ENCODE measurements around the gene STK38L.

The STK38L gene

DNA sequence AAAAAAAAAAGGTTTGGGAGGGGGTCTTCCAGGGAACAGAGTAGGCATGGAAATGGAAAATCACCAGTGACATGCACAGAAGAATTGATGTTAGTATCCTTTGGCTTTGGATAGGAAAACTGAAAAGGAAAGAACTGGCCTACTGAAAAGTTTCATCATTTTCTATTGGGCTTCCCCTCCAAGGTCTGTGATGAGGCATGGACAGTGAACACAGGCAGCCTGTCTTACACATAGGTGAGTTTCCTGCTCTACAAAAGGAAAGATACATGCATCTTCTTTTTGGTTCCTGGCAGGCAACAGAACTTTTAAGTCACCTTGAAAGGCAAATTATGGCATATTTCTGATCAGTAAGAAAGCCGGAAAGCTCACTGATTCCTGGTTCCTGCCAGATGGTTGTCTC lies 94.4 kb downstream of the STK38L start:
- H3K4me3 ChIP-seq (ENCODE audit: low read depth, low read length): no peak overlapping the region
- TF ChIP-seq CTCF (IDR thresholded peaks at IDR 0.05; ENCODE audit: insufficient read depth, low read depth, low read length, missing control alignments): no peak
- peak; percentile 38 for DNase-seq (ENCODE audit: low read depth)

DNA sequence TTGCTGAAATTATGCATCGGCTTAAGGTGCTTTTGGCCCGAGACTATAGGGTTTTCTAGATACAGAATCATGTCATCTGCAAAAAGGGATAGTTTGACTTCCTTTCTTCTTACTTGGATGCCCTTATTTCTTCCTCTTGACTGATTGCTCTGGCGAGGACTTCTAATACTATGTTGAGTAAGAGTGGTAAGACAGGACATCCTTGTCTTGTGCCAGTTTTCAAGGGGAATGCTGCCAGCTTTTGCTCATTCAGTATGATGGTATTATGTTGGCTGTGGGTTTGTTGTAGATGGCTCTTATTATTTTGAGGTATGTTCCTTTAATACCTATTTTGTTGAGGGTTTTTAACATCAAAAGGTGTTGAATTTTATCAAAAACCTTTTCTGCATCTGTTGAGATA lies 96.9 kb downstream of the STK38L start:
- no peak for TF ChIP-seq CTCF (IDR thresholded peaks at IDR 0.05; ENCODE audit: insufficient read depth, low read depth, low read length, missing control alignments)
- no peak overlapping the region for H3K4me3 ChIP-seq (ENCODE audit: low read depth, low read length)
- DNase-seq (ENCODE audit: low read depth): no peak

- TF ChIP-seq CTCF (IDR thresholded peaks at IDR 0.05; ENCODE audit: insufficient read depth, low read depth, low read length, missing control alignments): no peak
- DNase-seq (ENCODE audit: low read depth): no peak
- no peak overlapping the region for H3K4me3 ChIP-seq (ENCODE audit: low read depth, low read length)
These were observed 98.5 kb downstream of the STK38L start for GRCh38 chr12:27342536-27342935.

DNA sequence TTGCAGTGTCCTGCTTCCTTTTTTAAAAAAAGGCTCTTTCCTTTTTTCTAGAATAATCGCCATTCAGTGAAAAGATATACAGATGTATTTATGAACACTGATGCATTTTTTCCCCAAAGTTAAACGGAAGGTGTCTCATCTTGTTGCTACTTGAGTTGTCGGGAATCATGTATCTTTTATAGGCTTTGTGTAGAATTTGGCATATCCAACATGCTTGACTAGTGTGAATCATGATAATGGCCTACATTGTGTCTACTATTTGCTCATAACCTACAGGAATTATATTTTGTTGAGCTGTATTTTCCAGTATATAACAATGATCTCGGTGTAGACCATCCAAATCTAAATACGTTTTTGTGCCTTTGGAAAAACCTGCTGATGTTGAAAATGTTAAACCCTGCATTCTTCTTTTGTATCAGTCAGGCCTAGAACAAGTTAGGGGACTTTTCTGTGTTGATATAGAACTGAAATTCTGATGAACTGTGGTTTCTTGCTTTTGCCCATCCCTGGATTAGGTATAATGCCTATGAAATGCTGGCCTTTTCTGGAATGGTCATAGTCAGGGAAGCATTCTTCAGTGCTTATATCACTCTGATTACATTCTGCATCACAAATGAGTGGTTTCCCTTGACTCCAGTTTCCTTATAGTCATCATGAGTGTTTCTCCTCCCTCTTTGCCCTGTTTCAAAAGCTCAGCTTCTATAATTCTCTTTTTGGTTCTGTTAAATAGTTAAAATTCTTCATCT lies 99.3 kb downstream of the STK38L start:
- H3K4me3 ChIP-seq (ENCODE audit: low read depth, low read length): no peak overlapping the region
- no peak for DNase-seq (ENCODE audit: low read depth)
- no peak for TF ChIP-seq CTCF (IDR thresholded peaks at IDR 0.05; ENCODE audit: insufficient read depth, low read depth, low read length, missing control alignments)

DNA sequence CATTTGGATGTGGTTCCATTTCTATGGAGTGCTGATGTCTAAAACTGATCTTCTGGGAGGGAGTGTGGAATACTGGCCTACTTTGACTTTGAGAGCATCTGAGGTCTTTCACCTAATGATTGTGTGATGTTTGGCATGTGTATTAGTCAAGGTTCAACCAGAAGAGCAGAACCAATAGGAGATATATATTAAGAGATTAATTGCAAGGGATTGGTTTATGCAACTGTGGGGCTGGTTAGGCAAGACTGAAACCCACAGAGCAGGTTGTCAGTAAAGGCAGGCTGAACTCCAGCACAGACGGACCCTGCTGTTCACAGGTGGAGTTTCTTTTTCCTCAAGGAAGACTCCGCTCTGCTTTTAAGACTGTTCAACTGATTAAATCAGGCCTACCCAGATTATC lies 100.2 kb downstream of the STK38L start:
- TF ChIP-seq CTCF (IDR thresholded peaks at IDR 0.05; ENCODE audit: insufficient read depth, low read depth, low read length, missing control alignments): no peak
- no peak overlapping the region for H3K4me3 ChIP-seq (ENCODE audit: low read depth, low read length)
- DNase-seq (ENCODE audit: low read depth): no peak

DNA sequence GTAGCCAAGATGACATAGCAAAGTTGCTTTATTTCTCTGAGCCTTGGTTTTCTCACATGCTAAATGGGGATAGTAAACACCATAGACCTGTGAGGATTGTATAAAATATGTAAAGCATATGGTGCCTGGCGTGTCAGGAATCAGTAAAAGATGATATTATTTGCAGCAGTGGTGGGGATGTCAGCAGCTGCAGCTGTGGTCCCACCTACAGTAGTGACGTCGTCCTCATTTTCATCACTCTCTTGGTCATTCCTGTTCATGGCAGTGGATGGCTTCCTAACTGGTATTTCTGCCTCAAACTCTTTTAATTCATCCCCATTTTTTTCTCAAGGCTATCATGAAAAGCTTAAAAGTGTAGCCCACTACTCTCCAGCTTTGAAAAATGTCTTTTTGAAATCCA lies 100.7 kb downstream of the STK38L start:
- no peak for DNase-seq (ENCODE audit: low read depth)
- TF ChIP-seq CTCF (IDR thresholded peaks at IDR 0.05; ENCODE audit: insufficient read depth, low read depth, low read length, missing control alignments): no peak
- no peak overlapping the region for H3K4me3 ChIP-seq (ENCODE audit: low read depth, low read length)

GRCh38 chr12:27345376-27345775 lies 101.3 kb downstream of the STK38L start:
- no peak for TF ChIP-seq CTCF (IDR thresholded peaks at IDR 0.05; ENCODE audit: insufficient read depth, low read depth, low read length, missing control alignments)
- H3K4me3 ChIP-seq (ENCODE audit: low read depth, low read length): no peak overlapping the region
- DNase-seq (ENCODE audit: low read depth): no peak

Data from GM12865 (cell line).